Astrocyte (in vitro differentiated cells and primary cell): ENCODE results near the gene KIAA0825. TPM values are rescaled to one million over a fixed set of nuclear protein-coding genes. Genes with fewer than 3 reads are reported as not detected.

ENCODE experiments used
- DNase-seq: peaks from one replicate; pipeline ENCODE4 v3.0.0-alpha.2; 2010; ENCODE audit warnings: low read depth
- FAIRE-seq: peaks from 2 replicates; lab custom pipeline; 2011; peaks lifted over from hg19 to GRCh38; lab: Jason Lieb, UNC
- H2AFZ ChIP-seq: 2 replicates; pipeline ENCODE4 v1.6.0; 2012; ENCODE audit warnings: low read depth, low read length, inconsistent platforms
- H3K27ac ChIP-seq: 2 replicates; pipeline ENCODE4 v1.5.1; 2011; ENCODE audit warnings: low read depth, low read length, inconsistent platforms
- H3K27me3 ChIP-seq: 2 replicates; pipeline ENCODE4 v1.6.0; 2011; ENCODE audit warnings: low read length, inconsistent platforms; ENCODE audit not compliant: insufficient read depth
- H3K36me3 ChIP-seq: 2 replicates; pipeline ENCODE4 v1.5.1; 2011; ENCODE audit warnings: low read length, inconsistent platforms; ENCODE audit not compliant: insufficient read depth
- H3K4me1 ChIP-seq: 2 replicates; pipeline ENCODE4 v1.5.1; 2011; ENCODE audit warnings: low read length, inconsistent platforms; ENCODE audit not compliant: insufficient read depth
- H3K4me2 ChIP-seq: 2 replicates; pipeline ENCODE4 v1.6.0; 2012; ENCODE audit warnings: low read length, inconsistent platforms
- H3K4me3 ChIP-seq: 2 replicates; pipeline ENCODE4 v1.5.1; 2011; ENCODE audit warnings: low read depth, mild to moderate bottlenecking, low read length, inconsistent platforms; ENCODE audit not compliant: insufficient read depth
- H3K79me2 ChIP-seq: 2 replicates; pipeline ENCODE4 v1.6.0; 2012; ENCODE audit warnings: mild to moderate bottlenecking, low read length, inconsistent platforms; ENCODE audit not compliant: insufficient read depth
- H3K9ac ChIP-seq: 2 replicates; pipeline ENCODE4 v1.6.0; 2012; ENCODE audit warnings: mild to moderate bottlenecking, low read length, inconsistent platforms
- H3K9me3 ChIP-seq: 2 replicates; pipeline ENCODE4 v1.5.1; 2012; ENCODE audit warnings: low read depth, mild to moderate bottlenecking, low read length, inconsistent platforms; ENCODE audit not compliant: insufficient read depth
- H4K20me1 ChIP-seq: 2 replicates; pipeline ENCODE4 v1.6.0; 2012; ENCODE audit warnings: low read length, inconsistent platforms; ENCODE audit not compliant: insufficient read depth
- H3K27ac Mint-ChIP-seq: one replicate; pipeline ENCODE4 v1.8.0; 2021; ENCODE audit warnings: mild to moderate bottlenecking, mixed read lengths; ENCODE audit not compliant: unreplicated experiment
- H3K27me3 Mint-ChIP-seq: one replicate; pipeline ENCODE4 v1.8.0; 2021; ENCODE audit warnings: low read depth, mixed read lengths; ENCODE audit not compliant: unreplicated experiment
- H3K36me3 Mint-ChIP-seq: one replicate; pipeline ENCODE4 v1.8.0; 2021; ENCODE audit warnings: low read depth, mixed read lengths; ENCODE audit not compliant: unreplicated experiment
- H3K4me1 Mint-ChIP-seq: one replicate; pipeline ENCODE4 v1.8.0; 2021; ENCODE audit warnings: low read depth, mixed read lengths; ENCODE audit not compliant: unreplicated experiment
- H3K4me3 Mint-ChIP-seq: one replicate; pipeline ENCODE4 v1.8.0; 2021; ENCODE audit warnings: mild to moderate bottlenecking, moderate library complexity, mixed read lengths; ENCODE audit not compliant: unreplicated experiment
- H3K9me3 Mint-ChIP-seq: one replicate; pipeline ENCODE4 v1.8.0; 2021; ENCODE audit warnings: mild to moderate bottlenecking, mixed read lengths; ENCODE audit not compliant: unreplicated experiment
- CTCF ChIP-seq: IDR thresholded peaks from 2 replicates; pipeline ENCODE4 v1.5.1; 2011; ENCODE audit warnings: low read depth, mild to moderate bottlenecking, inconsistent platforms, low read length, moderate library complexity; ENCODE audit not compliant: insufficient read depth
- EZH2 ChIP-seq: IDR thresholded peaks from 2 replicates; pipeline ENCODE4 v1.6.1; 2012; ENCODE audit warnings: mild to moderate bottlenecking, low read length, inconsistent platforms; ENCODE audit not compliant: insufficient read depth
- total RNA-seq: library from RNA; stranded (reverse); gene quantifications from 2 replicates; pipeline ENCODE4 v1.2.1, GENCODE V29; 2021

KIAA0825 gene
- total RNA-seq, 1 donor from 2014 or later = 2.5 TPM

- Histone ChIP-seq H3K4me2 (no peak overlapping the region), H3K79me2 (peaks cover 27% of the 10 kb centered on the region), H3K4me3 (no peak overlapping the region), H3K27me3 (no peaks in the 10 kb centered on the region), H3K4me1 (peaks cover 6% of the 10 kb centered on the region), H3K36me3 (no peaks in the 10 kb centered on the region), H3K9ac (no peak overlapping the region), H2AFZ (no peak overlapping the region), H3K27ac (no peak overlapping the region), H3K9me3 (no peaks in the 10 kb centered on the region), H4K20me1 (no peaks in the 10 kb centered on the region)
- Mint-ChIP-seq H3K9me3 (peaks cover 16% of the 10 kb centered on the region), H3K27ac (no peak overlapping the region), H3K4me3 (no peak overlapping the region), H3K36me3 (peaks cover 4% of the 10 kb centered on the region), H3K4me1 (peaks cover 7% of the 10 kb centered on the region), H3K27me3 (no peaks in the 10 kb centered on the region)
- TF ChIP-seq EZH2 (no peak), CTCF (no peak)
- DNase-seq (no peak), FAIRE-seq (no peak)
These were observed 505.3 kb downstream of the KIAA0825 start for GRCh38 chr5:94113087-94113486.

GRCh38 chr5:94111209-94112004 lies 507.0 kb downstream of the KIAA0825 start:
- peaks cover 6% of the 10 kb centered on the region for H3K4me1 ChIP-seq
- no peak for TF ChIP-seq EZH2
- TF ChIP-seq CTCF = no peak
- no peaks in the 10 kb centered on the region for H3K27me3 ChIP-seq
- Mint-ChIP-seq H3K9me3 (peaks cover 11% of the 10 kb centered on the region), H3K27ac (peak overlapping the region; percentile 95), H3K27me3 (no peaks in the 10 kb centered on the region), H3K4me1 (peaks cover 7% of the 10 kb centered on the region), H3K36me3 (peaks cover 7% of the 10 kb centered on the region), H3K4me3 (peak overlapping the region; percentile 96)
- H3K4me3 ChIP-seq = peak overlapping the region; percentile 94
- peak; percentile 96 for DNase-seq
- H4K20me1 ChIP-seq = no peaks in the 10 kb centered on the region
- no peaks in the 10 kb centered on the region for H3K9me3 ChIP-seq
- peak overlapping the region; percentile 88 for H3K27ac ChIP-seq
- H3K9ac ChIP-seq = peak overlapping the region; percentile 93
- H3K4me2 ChIP-seq = peak overlapping the region; percentile 84
- peaks cover 36% of the 10 kb centered on the region for H3K79me2 ChIP-seq
- H3K36me3 ChIP-seq = no peaks in the 10 kb centered on the region
- peak overlapping the region; percentile 93 for H2AFZ ChIP-seq
- FAIRE-seq = no peak
